GF-D8 (cell line): ENCODE results near the gene SLC6A7.

Source experiments
- DNase-seq: peaks from one replicate; lab custom pipeline; 2025; lab: John Stamatoyannopoulos, UW

Gene SLC6A7

GRCh38 chr5:150156027-150156368 lies 33.9 kb upstream of the SLC6A7 start:
- no peak for DNase-seq

- no peak for DNase-seq
These were observed 33.3 kb upstream of the SLC6A7 start for GRCh38 chr5:150156540-150156939.

GRCh38 chr5:150157168-150157567 lies 32.7 kb upstream of the SLC6A7 start:
- no peak for DNase-seq

GRCh38 chr5:150158170-150158949 lies 31.5 kb upstream of the SLC6A7 start:
- no peak for DNase-seq

GRCh38 chr5:150159031-150159430 lies 30.8 kb upstream of the SLC6A7 start:
- no peak for DNase-seq

- peak; percentile 21 for DNase-seq
These were observed 30.1 kb upstream of the SLC6A7 start for GRCh38 chr5:150159741-150160179.

GRCh38 chr5:150160448-150161081 lies 29.3 kb upstream of the SLC6A7 start:
- no peak for DNase-seq

GRCh38 chr5:150161242-150162141 lies 28.4 kb upstream of the SLC6A7 start:
- no peak for DNase-seq

GRCh38 chr5:150162142-150162513 lies 27.7 kb upstream of the SLC6A7 start:
- DNase-seq = no peak

GRCh38 chr5:150163035-150163434 lies 26.8 kb upstream of the SLC6A7 start:
- no peak for DNase-seq

- DNase-seq = no peak
These were observed 26.3 kb upstream of the SLC6A7 start for GRCh38 chr5:150163547-150164059.

GRCh38 chr5:150164211-150164980 lies 25.5 kb upstream of the SLC6A7 start:
- no peak for DNase-seq

- DNase-seq = no peak
These were observed 23.7 kb upstream of the SLC6A7 start for GRCh38 chr5:150166037-150166649.

- no peak for DNase-seq
These were observed 23.0 kb upstream of the SLC6A7 start, which contains the start of gene CDX1 for GRCh38 chr5:150166650-150167511. Gene CDX1, plus strand, starts transcription at chr5:150166778. Its CDS starts 99 bp downstream, at chr5:150166877.

- no peak for DNase-seq
These were observed 22.4 kb upstream of the SLC6A7 start for GRCh38 chr5:150167512-150167850.

GRCh38 chr5:150167908-150168307 lies 22.0 kb upstream of the SLC6A7 start:
- no peak for DNase-seq

- DNase-seq = no peak
These were observed 21.0 kb upstream of the SLC6A7 start for GRCh38 chr5:150168864-150169263.

GRCh38 chr5:150172145-150172544 lies 17.7 kb upstream of the SLC6A7 start:
- no peak for DNase-seq

GRCh38 chr5:150172556-150172955 lies 17.3 kb upstream of the SLC6A7 start:
- no peak for DNase-seq

- DNase-seq = no peak
These were observed 16.7 kb upstream of the SLC6A7 start for GRCh38 chr5:150173161-150173560.
